H1 (cell line): Measurements from ENCODE around the gene ADCY6. TPM values are rescaled to one million over a fixed set of nuclear protein-coding genes. Genes with fewer than 3 reads are reported as not detected.

Experiments used
- CTCF ChIA-PET: fragments of 300-600 bp; sonication (Branson Sonifier 250); formaldehyde crosslinking; loops from one replicate; lab custom pipeline; 2021; ENCODE audit not compliant: partially characterized antibody; lab: Charles Lee
- POLR2A ChIA-PET: fragments of 300-600 bp; sonication (Branson Sonifier 250); formaldehyde crosslinking; loops from one replicate; lab custom pipeline; 2021; ENCODE audit warnings: inconsistent platforms; ENCODE audit not compliant: partially characterized antibody; lab: Charles Lee
- DNase-seq, 2 experiments: peaks; one replicate each; pipeline versions ENCODE4 v3.0.0 to v3.0.0-alpha.2; 2010 to 2022; ENCODE audit warnings: low spot score in 2 of 2, low read depth in 1 of 2, mixed read lengths in 1 of 2
- FAIRE-seq: peaks from 2 replicates; lab custom pipeline; 2011; peaks lifted over from hg19 to GRCh38; lab: Jason Lieb, UNC
- H2AFZ ChIP-seq: 2 replicates; pipeline ENCODE4 v1.8.1; 2012; ENCODE audit warnings: low read length, inconsistent platforms
- H2AK5ac ChIP-seq: 2 replicates; pipeline ENCODE4 v1.6.1; 2013; ENCODE audit warnings: low read depth, low read length
- H2BK120ac ChIP-seq: replicated peaks from 2 replicates; pipeline ENCODE3; 2013; ENCODE audit warnings: low read depth, low read length, inconsistent platforms
- H2BK12ac ChIP-seq: 2 replicates; pipeline ENCODE4 v1.6.1; 2013; ENCODE audit warnings: low read depth, low read length
- H2BK15ac ChIP-seq: 2 replicates; pipeline ENCODE4 v1.6.1; 2013; ENCODE audit warnings: low read length
- H2BK20ac ChIP-seq: 2 replicates; pipeline ENCODE4 v1.6.1; 2013; ENCODE audit warnings: low read length
- H2BK5ac ChIP-seq: 2 replicates; pipeline ENCODE4 v1.6.1; 2013; ENCODE audit warnings: low read depth, low read length
- H3K14ac ChIP-seq: 2 replicates; pipeline ENCODE4 v1.6.1; 2013; ENCODE audit warnings: inconsistent platforms; ENCODE audit not compliant: insufficient read length
- H3K18ac ChIP-seq: 2 replicates; pipeline ENCODE4 v1.6.1; 2013; ENCODE audit warnings: low read length; ENCODE audit errors: extremely low read depth
- H3K23ac ChIP-seq: 2 replicates; pipeline ENCODE4 v1.6.1; 2013; ENCODE audit warnings: inconsistent platforms; ENCODE audit not compliant: insufficient read length
- H3K23me2 ChIP-seq: 2 replicates; pipeline ENCODE4 v1.6.1; 2013; ENCODE audit warnings: low read depth, low read length
- H3K27ac ChIP-seq: 2 replicates; pipeline ENCODE4 v1.6.1; 2011; ENCODE audit warnings: low read depth, low read length, inconsistent platforms
- H3K27me3 ChIP-seq, 4 experiments: replicated peaks in 1 of 4; 1 replicate in 1 of 4; 2 replicates in 3 of 4; pipeline versions ENCODE4 v1.6.1 to v1.8.1; 2011 to 2013; ENCODE audit warnings: low read length in 3 of 4, mild to moderate bottlenecking in 3 of 4, inconsistent platforms in 2 of 4, mixed read lengths in 2 of 4, moderate library complexity in 1 of 4; ENCODE audit not compliant: control insufficient read depth in 3 of 4, insufficient read depth in 3 of 4; ENCODE audit errors: extremely low read depth in 1 of 4
- H3K36me3 ChIP-seq, 4 experiments: 2 replicates each; pipeline versions ENCODE4 v1.6.1 to v1.8.1; 2011 to 2013; ENCODE audit warnings: mild to moderate bottlenecking in 4 of 4, low read length in 3 of 4, moderate library complexity in 2 of 4, control low read depth in 1 of 4, inconsistent platforms in 1 of 4; ENCODE audit not compliant: insufficient read depth in 4 of 4, control insufficient read depth in 2 of 4
- H3K4ac ChIP-seq: replicated peaks from 2 replicates; pipeline ENCODE3; 2013; ENCODE audit warnings: low read length, low read depth, mixed read lengths, inconsistent platforms; ENCODE audit not compliant: insufficient read length
- H3K4me1 ChIP-seq, 4 experiments: replicated peaks in 1 of 4; 1 replicate in 1 of 4; 2 replicates in 3 of 4; pipeline versions ENCODE4 v1.6.1 to v1.8.1; 2011 to 2013; ENCODE audit warnings: low read length in 3 of 4, inconsistent platforms in 2 of 4, mixed read lengths in 1 of 4; ENCODE audit not compliant: insufficient read depth in 4 of 4, control insufficient read depth in 3 of 4
- H3K4me2 ChIP-seq, 2 experiments: 2 replicates each; pipeline versions ENCODE4 v1.6.1 to v1.8.1; 2011 to 2013; ENCODE audit warnings: low read depth in 2 of 2, low read length in 2 of 2, control low read depth in 1 of 2, inconsistent platforms in 1 of 2, mild to moderate bottlenecking in 1 of 2; ENCODE audit not compliant: insufficient read depth in 1 of 2
- H3K4me3 ChIP-seq, 4 experiments: fragments of 200-600, 300-600 bp in 1 of 4; sonication (generic), shearing (Covaris generic), sonication (Bioruptor Twin) in 1 of 4; 2 replicates each; pipeline versions ENCODE4 v1.5.1 to v1.8.1; 2011 to 2016; ENCODE audit warnings: low read length in 4 of 4, low read depth in 3 of 4, control low read depth in 2 of 4, inconsistent platforms in 2 of 4, mild to moderate bottlenecking in 2 of 4, mixed read lengths in 1 of 4, moderate library complexity in 1 of 4; ENCODE audit not compliant: insufficient read depth in 2 of 4; ENCODE audit errors: extremely low read depth in 1 of 4
- H3K56ac ChIP-seq: replicated peaks from 2 replicates; pipeline ENCODE3; 2013; ENCODE audit warnings: low read depth, mild to moderate bottlenecking, mixed read lengths, low read length, inconsistent platforms; ENCODE audit not compliant: insufficient read length
- H3K79me1 ChIP-seq: 2 replicates; pipeline ENCODE4 v1.6.1; 2013; ENCODE audit warnings: low read depth, low read length, control low read depth
- H3K79me2 ChIP-seq, 2 experiments: 2 replicates each; pipeline versions ENCODE4 v1.6.1 to v1.8.1; 2012 to 2013; ENCODE audit warnings: low read length in 2 of 2, mild to moderate bottlenecking in 2 of 2, inconsistent platforms in 1 of 2; ENCODE audit not compliant: insufficient read depth in 2 of 2, control insufficient read depth in 1 of 2
- H3K9ac ChIP-seq, 4 experiments: replicated peaks in 1 of 4; 1 replicate in 1 of 4; 2 replicates in 3 of 4; pipeline versions ENCODE4 v1.6.1 to v1.8.1; 2011 to 2013; ENCODE audit warnings: low read depth in 3 of 4, low read length in 3 of 4, control low read depth in 2 of 4, mild to moderate bottlenecking in 2 of 4, moderate library complexity in 2 of 4, inconsistent platforms in 1 of 4; ENCODE audit errors: extremely low read depth in 1 of 4
- H3K9me3 ChIP-seq, 2 experiments: 2 replicates each; pipeline versions ENCODE4 v1.6.1 to v1.8.1; 2012 to 2013; ENCODE audit warnings: mild to moderate bottlenecking in 2 of 2, moderate library complexity in 2 of 2, control low read depth in 1 of 2, inconsistent platforms in 1 of 2, low read depth in 1 of 2, low read length in 1 of 2, mixed read lengths in 1 of 2; ENCODE audit not compliant: insufficient read depth in 2 of 2
- H4K20me1 ChIP-seq, 2 experiments: replicated peaks in 1 of 2; 2 replicates each; pipeline versions ENCODE3 to v1.8.1; 2011 to 2013; ENCODE audit warnings: inconsistent platforms in 2 of 2, low read length in 2 of 2, mild to moderate bottlenecking in 1 of 2; ENCODE audit not compliant: insufficient read depth in 2 of 2, control insufficient read depth in 1 of 2
- H4K5ac ChIP-seq: 2 replicates; pipeline ENCODE4 v1.6.1; 2013; ENCODE audit warnings: low read length, low read depth, mixed read lengths, inconsistent platforms; ENCODE audit not compliant: insufficient read length
- H4K8ac ChIP-seq: 2 replicates; pipeline ENCODE4 v1.8.0; 2013; ENCODE audit warnings: mild to moderate bottlenecking, moderate library complexity, low read length, inconsistent platforms; ENCODE audit not compliant: insufficient read depth; ENCODE audit errors: extremely low read depth
- H4K91ac ChIP-seq: replicated peaks from 2 replicates; pipeline ENCODE3; 2013; ENCODE audit warnings: low read length, mixed read lengths, inconsistent platforms; ENCODE audit not compliant: insufficient read length
- ASH2L ChIP-seq: fragments of 200-600, 300-600 bp; sonication (generic); IDR thresholded peaks from one replicate; pipeline ENCODE4 v1.7.1; 2017; ENCODE audit warnings: low read length
- EGR1 ChIP-seq: IDR thresholded peaks from 2 replicates; pipeline ENCODE4 v1.6.1; 2011; ENCODE audit warnings: low read depth, low read length, borderline replicate concordance
- HDAC2 ChIP-seq, 2 experiments: fragments of 300-600 bp in 1 of 2; sonication (generic) in 1 of 2; IDR thresholded peaks; 2 replicates each; pipeline ENCODE4 v1.6.1; 2011 to 2012; ENCODE audit warnings: low read depth in 2 of 2, low read length in 2 of 2, mild to moderate bottlenecking in 2 of 2, moderate library complexity in 2 of 2, borderline replicate concordance in 1 of 2, inconsistent platforms in 1 of 2
- MAX ChIP-seq: IDR thresholded peaks from 2 replicates; pipeline ENCODE4 v1.6.1; 2012; ENCODE audit warnings: inconsistent platforms
- PHF8 ChIP-seq: fragments of 200-600 bp; sonication (generic); conservative IDR thresholded peaks from 2 replicates; pipeline ENCODE4 v1.7.1; 2012; ENCODE audit warnings: low read depth, mild to moderate bottlenecking, inconsistent platforms, low read length, moderate library complexity
- SP1 ChIP-seq: IDR thresholded peaks from 2 replicates; pipeline ENCODE4 v1.6.1; 2011; ENCODE audit warnings: low read depth, low read length
- SP4 ChIP-seq: IDR thresholded peaks from 2 replicates; pipeline ENCODE4 v1.6.1; 2012; ENCODE audit warnings: low read length, inconsistent platforms
- SUZ12 ChIP-seq: fragments of 200-600 bp; sonication (generic); IDR thresholded peaks from 2 replicates; pipeline ENCODE4 v1.6.1; 2012; ENCODE audit warnings: mild to moderate bottlenecking, inconsistent platforms, low read length, moderate library complexity, mixed read lengths
- TBP ChIP-seq: IDR thresholded peaks from 2 replicates; pipeline ENCODE4 v1.6.1; 2011; ENCODE audit warnings: low read depth, low read length, improper control_type of control experiment
- WGBS, 2 experiments: shearing (Covaris generic) in 1 of 2; methylation state at CpG; one replicate each; pipeline versions ENCODE4 v1.1.6 to v1.1.7; 2013 to 2015; ENCODE audit warnings: low lambda C conversion rate in 2 of 2, mixed read lengths in 2 of 2, inconsistent platforms in 1 of 2, low coverage in 1 of 2, missing lambda C conversion rate in 1 of 2; ENCODE audit not compliant: insufficient replicate concordance in 2 of 2, insufficient coverage in 1 of 2, insufficient read length in 1 of 2; ENCODE audit errors: extremely low coverage in 1 of 2, missing lambda C conversion rate in 1 of 2; 5-methylcytosine and 5-hydroxymethylcytosine counted together
- polyA plus RNA-seq, 7 experiments: library from polyadenylated mRNA; depleted of rRNA in 3 of 7; stranded (reverse) in 5 of 7; unstranded in 2 of 7; fragments of >200 nt in 5 of 7; fragments of 200-250 nt in 2 of 7; gene quantifications; 1 replicate in 5 of 7; 2 replicates in 1 of 7; 4 replicates in 1 of 7; pipeline versions ENCODE4 v1.2.1 to v1.2.3, GENCODE V29; 2011 to 2013; ENCODE audit warnings: missing spikeins in 2 of 7, mixed read lengths in 2 of 7
- total RNA-seq: library from RNA; stranded (reverse); fragmentation: NEBNext Ultra II Directional; extraction: Animal tissue kit (Norgen Biotek cat#: 25700); gene quantifications from 2 replicates; pipeline ENCODE4 v1.2.1, GENCODE V29; 2021

ADCY6 gene
- total and polyA plus RNA-seq, 2 of the 8 experiments (the other 6 are each of a cell fraction or from before 2014, with no cell fraction given): 11.7 to 17.5 TPM

- Histone ChIP-seq H2AFZ (peak within 1 kb of the TSS; percentile 14; the same call in 1 of the 2 replicates), H3K9ac (peak within 1 kb of the TSS in 3 of 4 experiments; percentile 11 to 34 (median 20); a peak in 3 of 7 replicates)
- POLR2A ChIA-PET: interaction anchor here (1.2 to 5.5 kb wide), 4 partner anchors 35 to 151 kb away, joined by 3 to 23 read pairs (median 14); partner anchors contain the start of genes DDX23 and RND1
- 0 out of 2 replicates have a peak, but pooled peaks have one; percentile 35 for TF ChIP-seq MAX
- TF ChIP-seq SP1: no peak
- TF ChIP-seq SUZ12: peak; percentile 46
- TF ChIP-seq TBP: no peak
- TF ChIP-seq EGR1: peak; percentile 69; the same call in 1 of the 2 replicates
- TF ChIP-seq ASH2L: peak; percentile 72
- TF ChIP-seq SP4: peak; percentile 50; the same call in 1 of the 2 replicates
- TF ChIP-seq HDAC2 (IDR thresholded peaks at IDR 0.05; ENCODE audit: borderline replicate concordance in 1 of 2, low read depth in 2 of 2, low read length in 2 of 2): peak in 1 of 2 experiments; percentile 65; a peak in 1 of 4 replicates
- 0 out of 2 replicates have a peak, but pooled peaks have one; percentile 22 for TF ChIP-seq PHF8
Observed at GRCh38 chr12:48817873-48818830, 29.3 kb upstream of the ADCY6 start, which contains the start of gene CACNB3. TSS of gene CACNB3 (plus strand) at chr12:48818496. CDS start at chr12:48818930, 434 bp downstream.

More at GRCh38 chr12:48817873-48818830, 29.3 kb upstream of the ADCY6 start, which contains the start of gene CACNB3:
- H3K18ac ChIP-seq: peak within 1 kb of the TSS; percentile 60
- FAIRE-seq: no peak
- peak within 1 kb of the TSS; percentile 58 to 78 (median 68) for H3K4me3 ChIP-seq
- peak within 1 kb of the TSS; percentile 63; the same call in 1 of the 2 replicates for H2BK12ac ChIP-seq
- peak within 1 kb of the TSS; percentile 47; the same call in 1 of the 2 replicates for H2AK5ac ChIP-seq
- DNase-seq: peak in 1 of 2 experiments; percentile 94
- H3K4me2 ChIP-seq: peak within 1 kb of the TSS; percentile 96 to 97
- H3K9me3 ChIP-seq: no peaks in the 10 kb centered on the region
- H3K79me1 ChIP-seq: no peaks in the 10 kb centered on the region
- H4K8ac ChIP-seq: peak within 1 kb of the TSS; percentile 4; the same call in 1 of the 2 replicates
- H4K5ac ChIP-seq: no peak within 1 kb of the TSS
- CTCF ChIA-PET: interaction anchor here (0.5 to 12.1 kb wide), 7 partner anchors 9 to 279 kb away, joined by 3 to 121 read pairs (median 3); no protein-coding TSS in a partner anchor
- peaks cover 17 to 42% (median 30%) of the 10 kb centered on the region in 4 experiments for H3K27me3 ChIP-seq
- no peak within 1 kb of the TSS for H3K14ac ChIP-seq
- no peak within 1 kb of the TSS for H2BK20ac ChIP-seq
- H3K4me1 ChIP-seq: peaks cover 0 to 24% (median 17%) of the 10 kb centered on the region in 4 experiments; a peak in 6 of 7 replicates
- H3K23ac ChIP-seq: no peak within 1 kb of the TSS
- H4K91ac ChIP-seq: peak within 1 kb of the TSS; percentile 8
- H4K20me1 ChIP-seq: peaks cover 0 to 3% of the 10 kb centered on the region in 2 experiments
- 1% methylated on average over 19 of the region's 79 CpGs; no CpG with 5 or more reads in 1 of the 2 experiments for WGBS, 2 experiments
- no peak within 1 kb of the TSS for H2BK120ac ChIP-seq
- peak within 1 kb of the TSS; percentile 88; the same call in 1 of the 2 replicates for H2BK15ac ChIP-seq
- H3K4ac ChIP-seq: no peak within 1 kb of the TSS
- peak within 1 kb of the TSS; percentile 32; the same call in 1 of the 2 replicates for H2BK5ac ChIP-seq
- H3K79me2 ChIP-seq: no peaks in the 10 kb centered on the region
- H3K23me2 ChIP-seq: peaks cover 33% of the 10 kb centered on the region; the same call in 1 of the 2 replicates
- H3K56ac ChIP-seq: no peak within 1 kb of the TSS
- H3K36me3 ChIP-seq: no peaks in the 10 kb centered on the region
- no peak within 1 kb of the TSS for H3K27ac ChIP-seq
